Measurements from ENCODE around the gene CAND1.

- TF ChIP-seq EZH2 (IDR thresholded peaks at IDR 0.05; ENCODE audit: borderline replicate concordance, low read length), result no peak
- no peak for TF ChIP-seq CTCF (conservative IDR thresholded peaks at IDR 0.05 in 1 of 2, IDR thresholded peaks at IDR 0.05 in 1 of 2; ENCODE audit: extremely low read depth in 1 of 2, insufficient read depth in 1 of 2, low read depth in 1 of 2, low read length in 2 of 2)
Measured at GRCh38 chr12:67354322-67354721, 85.2 kb downstream of the CAND1 start.

All from mammary epithelial cell (primary cell).